ENCODE measurements around the gene KCTD2. TPM values are rescaled to one million over a fixed set of nuclear protein-coding genes. Genes with fewer than 3 reads are reported as not detected.
"Not testable (repeated sequence)": the region's sequence is repeated elsewhere in the genome, so short reads cannot be mapped to it uniquely, and the experiment has no call there.

Gene KCTD2
- total and polyA plus RNA-seq, 2 of the 13 experiments (the other 11 are each of a cell fraction or from before 2014, with no cell fraction given): 28.3 to 32.6 TPM

- CTCF ChIA-PET (ENCODE audit: low intra/inter-chr PET ratio, low total read pairs); ATAC-seq; H3K27me3 ChIP-seq (ENCODE audit: control insufficient read depth in 1 of 2, insufficient read depth in 2 of 2, low read length in 2 of 2); DNase-seq (ENCODE audit: low spot score); H3K9me3 ChIP-seq (ENCODE audit: low read length); FAIRE-seq; H2AFZ ChIP-seq (ENCODE audit: low read length); BruUV-seq (replicated peaks); H4K20me1 ChIP-seq (ENCODE audit: insufficient read depth, low read length); in situ Hi-C loops (cut with HindIII; ENCODE audit: extremely low pct_ligation_motif_present, low pct_unique_long_range_greater_than_20kb): not testable (repeated sequence)
- Histone ChIP-seq H3K9ac (ENCODE audit: insufficient read depth, low read depth, low read length) (peak overlapping the region; percentile 92), H3K4me3 (replicated peaks in 1 of 3; ENCODE audit: insufficient read depth in 1 of 3, low read depth in 2 of 3, low read length in 3 of 3) (peak overlapping the region; percentile 75 to 98 (median 90)), H3K27ac (ENCODE audit: extremely low read length, insufficient read depth, low read length) (peak overlapping the region; percentile 92), H3K79me2 (ENCODE audit: insufficient read depth, low read length) (peaks cover 29% of the 10 kb centered on the region), H3K4me2 (ENCODE audit: low read depth, low read length) (peak overlapping the region; percentile 79), H3K4me1 (ENCODE audit: insufficient read depth, low read length) (peaks cover 29% of the 10 kb centered on the region), H3K36me3 (replicated peaks in 1 of 2; ENCODE audit: control insufficient read depth in 1 of 2, insufficient read depth in 2 of 2, low read length in 2 of 2) (peaks cover 4 to 25% of the 10 kb centered on the region in 2 experiments)
- WGBS (ENCODE audit: low lambda C conversion rate): 26% methylated on average over 25 of the region's 25 CpGs
- 0 out of 2 replicates have a peak, but pooled peaks have one; percentile 18 for TF ChIP-seq ZNF841 (CRISPR knock-in tag; IDR thresholded peaks at IDR 0.05; ENCODE audit: borderline replicate concordance)
- peak; percentile 90 for TF ChIP-seq ZNF441 (CRISPR knock-in tag; IDR thresholded peaks at IDR 0.05; ENCODE audit: borderline replicate concordance)
- TF ChIP-seq ZNF234 (CRISPR knock-in tag; conservative IDR thresholded peaks at IDR 0.05): 0 out of 2 replicates have a peak, but pooled peaks have one; percentile 8
- TF ChIP-seq ADNP (CRISPR knock-in tag; IDR thresholded peaks at IDR 0.05): peak; percentile 41; the same call in 1 of the 2 replicates
- peak; percentile 24; the same call in 1 of the 2 replicates for TF ChIP-seq DZIP1 (CRISPR knock-in tag; IDR thresholded peaks at IDR 0.05)
- TF ChIP-seq MED13 (CRISPR knock-in tag; IDR thresholded peaks at IDR 0.05): 0 out of 2 replicates have a peak, but pooled peaks have one; percentile 8
- TF ChIP-seq ZNF44 (CRISPR knock-in tag; IDR thresholded peaks at IDR 0.05): peak; percentile 15
- TF ChIP-seq TRAFD1 (CRISPR knock-in tag; IDR thresholded peaks at IDR 0.05; ENCODE audit: borderline replicate concordance): peak; percentile 89; the same call in 1 of the 2 replicates
- POLR2A ChIA-PET: interaction anchor here (0.7 to 4.8 kb wide), 10 partner anchors 10 to 74 kb away, joined by 3 to 76 read pairs (median 4); partner anchors contain the start of genes ARMC7, CDR2L, HID1 and MRPL58
- intact Hi-C loops (cut with micrococcal nuclease; ENCODE audit: unreplicated experiment): loop anchor here (1.0 to 5.0 kb wide), 2 partner anchors 11 to 41 kb away; partner anchors contain the start of gene SLC16A5
Observed at GRCh38 chr17:75045946-75046406, 1.0 kb upstream of the KCTD2 start.

Data from HepG2 (cell line).